GM21526 (cell line): Measurements from ENCODE around the gene NAA38.

Experiments
- ATAC-seq: cut with Tn5 transposase; IDR thresholded peaks from one replicate; pipeline ENCODE4 v1.9.1; 2021; ENCODE audit warnings: moderate library complexity; ENCODE audit not compliant: unreplicated experiment, low FRiP score

NAA38 gene, protein sequence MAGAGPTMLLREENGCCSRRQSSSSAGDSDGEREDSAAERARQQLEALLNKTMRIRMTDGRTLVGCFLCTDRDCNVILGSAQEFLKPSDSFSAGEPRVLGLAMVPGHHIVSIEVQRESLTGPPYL

DNA sequence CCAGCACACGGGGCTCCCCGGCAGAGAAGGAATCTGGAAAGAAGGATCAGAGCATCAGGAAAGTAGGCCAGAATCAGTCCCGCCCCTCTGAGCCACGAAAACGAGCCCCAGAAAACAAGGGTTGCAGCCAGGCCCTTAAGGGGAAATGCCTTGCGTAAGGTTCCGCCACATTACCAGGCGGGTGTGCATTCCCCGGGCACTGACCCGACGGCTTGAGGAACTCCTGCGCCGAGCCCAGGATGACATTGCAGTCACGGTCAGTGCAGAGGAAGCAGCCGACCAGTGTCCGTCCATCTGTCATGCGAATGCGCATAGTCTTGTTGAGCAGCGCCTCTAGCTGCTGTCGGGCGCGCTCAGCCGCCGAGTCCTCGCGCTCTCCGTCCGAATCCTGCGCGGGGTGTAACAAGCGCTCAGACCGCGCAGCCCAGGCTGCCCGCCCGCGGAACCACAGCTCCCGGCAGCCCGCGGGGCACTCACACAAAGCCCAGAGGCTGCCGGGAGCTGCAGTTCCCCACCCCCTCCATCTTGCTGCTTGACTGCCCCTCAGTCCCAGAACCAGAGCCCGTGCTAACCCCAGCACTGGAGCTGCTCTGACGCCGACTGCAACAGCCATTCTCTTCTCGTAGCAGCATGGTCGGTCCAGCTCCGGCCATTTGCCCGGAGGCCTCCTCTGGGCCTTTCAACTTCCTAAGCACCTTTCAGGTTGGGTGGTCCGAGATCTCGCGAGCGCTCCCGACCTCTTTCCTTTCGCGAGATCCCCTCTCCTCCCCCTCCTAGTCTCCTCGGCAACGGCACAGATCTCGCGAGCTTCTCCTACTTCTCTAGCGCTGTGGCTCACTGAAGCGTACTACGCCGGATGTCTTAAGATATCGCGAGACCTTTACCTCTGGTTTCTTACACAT lies at the start of gene NAA38:
Gene NAA38 (minus strand): TSS at position 749 of the 902 bp plus-strand sequence. CDS start 96 bp downstream, at position 653.
- ATAC-seq = peak; percentile 60

DNA sequence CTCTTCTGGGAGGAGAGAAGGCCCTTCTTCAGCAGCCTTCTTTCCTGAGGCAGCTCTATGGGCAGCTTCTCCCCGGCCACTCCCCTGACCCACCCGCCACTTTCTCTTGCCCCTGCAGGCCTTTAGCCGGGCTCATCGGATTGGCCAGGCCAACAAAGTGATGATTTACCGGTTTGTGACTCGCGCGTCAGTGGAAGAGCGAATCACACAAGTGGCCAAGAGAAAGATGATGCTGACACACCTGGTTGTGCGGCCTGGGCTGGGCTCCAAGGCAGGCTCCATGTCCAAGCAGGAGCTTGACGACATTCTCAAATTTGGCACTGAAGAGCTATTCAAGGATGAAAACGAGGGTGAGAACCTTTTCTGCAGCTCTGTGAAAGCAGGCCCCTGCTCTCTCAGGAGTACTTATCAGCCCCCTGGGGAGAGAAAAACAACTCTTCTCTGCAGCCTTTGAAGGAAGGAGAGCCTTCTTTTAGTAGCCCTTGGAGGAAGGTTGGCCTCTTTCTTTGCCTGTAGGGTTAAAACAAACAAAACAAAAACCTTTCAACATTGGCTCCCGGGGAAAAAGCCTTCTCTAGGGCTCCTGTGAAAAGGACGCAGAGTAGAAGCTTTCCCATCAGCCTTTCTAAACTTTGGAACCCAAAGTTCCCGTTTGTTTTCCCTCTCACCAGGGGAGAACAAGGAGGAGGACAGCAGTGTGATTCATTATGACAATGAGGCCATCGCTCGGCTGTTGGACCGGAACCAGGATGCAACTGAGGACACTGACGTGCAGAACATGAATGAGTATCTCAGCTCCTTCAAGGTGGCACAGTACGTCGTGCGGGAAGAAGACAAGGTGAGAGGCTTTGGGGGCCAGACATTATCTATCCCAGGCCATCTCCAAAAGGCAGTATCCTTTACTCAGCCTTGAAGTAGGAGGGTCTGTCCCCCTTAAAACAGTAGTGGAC lies 46.1 kb upstream of the NAA38 start:
- ATAC-seq = no peak

GRCh38 chr17:7897773-7898172 lies 40.4 kb upstream of the NAA38 start:
- no peak for ATAC-seq

DNA sequence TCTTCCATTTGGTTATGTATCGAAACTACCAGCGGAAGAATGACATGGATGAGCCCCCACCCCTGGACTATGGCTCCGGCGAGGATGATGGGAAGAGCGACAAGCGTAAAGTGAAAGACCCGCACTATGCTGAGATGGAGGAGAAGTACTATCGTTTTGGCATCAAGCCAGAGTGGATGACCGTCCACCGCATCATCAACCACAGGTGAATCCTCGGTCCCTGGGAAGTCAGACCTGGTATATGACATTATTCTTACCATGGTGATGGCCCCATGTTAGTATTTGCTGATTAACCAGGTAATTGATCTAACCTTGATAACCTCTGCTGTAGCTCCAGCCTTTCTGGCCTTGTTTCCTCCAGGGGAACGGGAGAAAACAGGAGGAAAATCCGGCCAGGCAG lies 39.7 kb upstream of the NAA38 start:
- ATAC-seq = no peak

DNA sequence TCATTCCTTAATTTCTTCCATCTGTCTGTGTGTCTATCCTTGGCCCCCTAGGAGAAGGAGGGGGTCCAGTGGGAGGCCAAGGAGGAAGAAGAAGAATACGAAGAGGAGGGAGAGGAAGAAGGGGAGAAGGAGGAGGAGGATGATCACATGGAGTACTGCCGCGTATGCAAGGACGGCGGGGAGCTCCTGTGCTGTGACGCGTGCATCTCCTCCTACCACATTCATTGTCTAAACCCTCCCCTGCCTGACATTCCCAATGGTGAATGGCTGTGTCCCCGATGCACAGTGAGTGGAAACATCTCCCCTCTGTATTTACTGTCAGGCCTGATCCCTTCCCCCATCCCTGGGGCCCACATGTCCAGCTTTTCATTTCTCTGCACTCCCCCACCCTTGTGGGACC lies 37.5 kb upstream of the NAA38 start:
- no peak for ATAC-seq

DNA sequence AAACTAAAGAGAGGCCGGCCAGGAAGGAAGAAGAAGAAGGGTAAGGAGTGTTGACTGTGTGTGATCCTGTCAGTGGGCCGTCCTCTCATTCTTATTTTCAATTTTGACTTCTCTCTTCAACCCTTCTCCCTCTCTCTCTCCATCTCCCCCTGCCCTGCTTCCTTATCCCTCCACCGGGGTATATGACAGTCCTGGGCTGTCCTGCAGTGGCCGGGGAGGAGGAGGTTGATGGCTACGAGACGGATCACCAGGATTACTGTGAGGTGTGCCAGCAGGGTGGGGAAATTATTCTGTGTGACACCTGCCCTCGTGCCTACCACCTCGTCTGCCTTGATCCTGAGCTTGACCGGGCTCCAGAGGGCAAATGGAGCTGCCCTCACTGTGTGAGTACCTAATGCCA lies 36.9 kb upstream of the NAA38 start:
- ATAC-seq = no peak

GRCh38 chr17:7893187-7893880 lies 36.0 kb upstream of the NAA38 start:
- ATAC-seq = no peak

GRCh38 chr17:7889166-7889955 lies 32.0 kb upstream of the NAA38 start:
- ATAC-seq = no peak

DNA sequence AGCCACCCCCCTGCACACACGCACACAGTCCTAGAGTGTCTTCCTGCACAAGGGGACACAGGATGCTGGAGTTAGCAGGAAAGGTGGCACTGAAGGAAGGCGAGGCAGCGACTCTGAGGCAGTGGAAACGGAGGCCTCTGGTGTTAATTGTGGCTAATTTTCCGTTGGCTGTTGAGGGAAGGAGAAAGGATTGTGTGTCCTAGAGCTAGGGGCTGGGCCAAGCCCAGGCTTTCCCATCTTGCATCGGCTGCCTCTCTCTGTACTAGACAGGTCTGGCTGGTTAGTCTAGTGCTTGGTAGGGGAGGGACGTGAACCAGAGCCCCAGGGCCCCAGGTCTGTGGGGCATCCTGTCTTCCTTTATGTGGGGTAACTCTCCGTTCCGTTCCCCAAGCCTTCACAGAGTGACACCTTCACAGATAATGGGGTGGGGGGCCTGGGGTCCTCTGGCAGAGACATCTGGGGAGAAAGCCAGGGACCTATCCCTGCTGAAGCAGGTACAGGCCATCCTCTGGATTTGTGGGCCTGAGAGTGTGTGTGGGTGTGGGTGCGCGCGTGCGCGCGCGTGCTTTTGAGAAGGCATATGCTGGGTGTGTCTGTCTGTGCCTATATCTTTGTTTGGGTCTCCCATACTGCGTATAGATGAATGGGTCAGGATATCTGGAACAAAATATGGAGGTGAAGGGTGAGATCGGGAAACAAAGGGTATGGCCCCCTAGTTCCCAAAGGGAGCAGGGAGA lies 31.0 kb upstream of the NAA38 start, which contains the start of gene CHD3:
Gene CHD3 (plus strand): TSS at position 606 of the 737 bp plus-strand sequence. CDS start 212 bp downstream, outside the sequence.
- ATAC-seq = no peak

DNA sequence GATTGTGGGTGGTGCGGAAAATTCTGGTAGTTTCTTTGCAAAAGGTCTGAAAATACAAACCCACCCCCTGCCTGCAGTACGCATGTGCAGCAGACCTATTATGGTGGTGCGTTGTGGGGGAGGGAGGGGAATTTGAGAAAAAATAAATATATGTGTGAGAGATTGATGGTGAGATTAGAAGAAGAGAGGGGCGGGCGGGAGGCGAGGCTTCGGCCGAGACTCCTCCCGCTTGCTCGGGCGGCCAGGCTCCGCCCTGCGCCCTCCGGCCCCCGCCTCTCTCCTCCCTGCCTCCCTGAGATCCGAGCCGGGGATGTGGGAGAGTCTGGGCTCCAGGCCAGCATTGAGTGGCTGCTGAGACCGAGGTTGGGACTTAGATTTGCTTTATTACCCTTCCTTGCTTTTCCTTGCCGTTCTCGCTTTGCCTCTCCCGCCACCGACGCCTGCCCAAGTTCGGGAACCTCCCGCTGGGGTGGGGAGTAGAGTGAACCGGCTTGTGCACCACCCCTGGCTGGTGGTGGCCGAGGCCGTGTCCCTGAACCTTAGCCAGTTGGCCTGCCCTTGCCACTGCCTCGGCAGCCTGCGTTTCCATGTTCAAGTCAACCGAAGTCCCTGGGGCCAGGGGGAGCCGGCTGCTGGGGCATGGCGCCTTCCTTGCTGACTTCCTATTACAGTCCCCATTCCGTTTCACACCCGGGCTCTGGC lies 30.3 kb upstream of the NAA38 start:
- ATAC-seq = no peak

DNA sequence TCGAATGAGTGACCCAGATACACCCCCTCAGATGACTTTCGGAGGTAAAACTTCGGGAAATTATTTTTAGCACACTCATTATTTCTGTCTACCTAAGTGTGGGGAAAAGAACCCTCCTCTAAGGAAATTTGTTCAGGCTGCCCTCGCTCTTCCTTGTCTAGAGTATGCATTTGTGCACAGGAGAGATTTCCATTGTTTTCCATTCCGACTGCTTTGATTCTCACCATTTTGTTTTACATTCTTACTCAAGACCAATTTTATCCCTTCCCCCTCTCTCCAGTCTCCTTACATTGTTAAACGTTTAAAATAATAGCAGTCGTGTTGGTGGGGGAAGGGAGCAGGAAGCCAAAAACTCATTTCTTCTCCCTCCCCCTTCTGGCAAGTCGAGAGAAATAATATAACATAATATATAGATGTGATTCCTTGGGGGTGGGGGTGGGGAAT lies 29.7 kb upstream of the NAA38 start:
- ATAC-seq = no peak

DNA sequence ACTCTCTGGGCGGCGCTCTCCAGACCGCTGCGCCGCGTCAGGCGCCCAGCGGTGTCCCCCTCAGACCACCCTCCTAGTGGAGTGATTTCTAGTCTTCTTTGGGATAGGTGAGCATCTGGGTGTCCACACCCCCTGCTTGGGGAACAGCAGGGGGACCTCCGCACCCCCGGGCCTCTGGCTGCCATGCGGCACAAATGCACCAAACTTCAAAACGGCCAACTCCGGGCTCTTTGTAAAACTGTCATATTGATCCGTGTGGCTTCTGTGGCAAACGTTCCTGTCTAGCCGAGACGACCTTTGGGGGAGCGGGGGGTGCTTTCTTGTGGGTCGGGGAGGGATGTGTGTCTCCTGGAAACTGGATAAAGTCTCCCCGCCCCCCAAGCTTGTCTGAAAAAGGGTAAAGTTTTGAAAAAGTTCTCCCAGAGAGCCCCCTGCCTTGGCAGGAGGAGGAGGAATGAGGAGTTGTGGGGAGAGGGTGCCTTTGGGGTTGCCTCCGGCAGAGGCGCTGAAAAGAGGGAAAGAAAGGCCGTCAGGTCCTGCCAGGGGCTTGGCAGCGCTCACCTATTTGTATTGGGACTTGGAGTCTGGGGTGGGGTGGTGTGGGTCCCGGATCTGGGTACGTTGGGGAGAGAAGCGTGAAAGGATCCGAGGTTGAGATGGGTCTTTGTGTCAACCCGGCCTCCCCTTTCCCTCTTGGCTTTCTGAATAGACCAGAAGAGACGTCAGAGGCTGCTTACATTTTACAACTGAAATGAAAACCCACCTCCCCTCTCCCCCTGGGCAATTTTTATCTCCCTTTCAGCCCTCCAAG lies 29.1 kb upstream of the NAA38 start:
- no peak for ATAC-seq

DNA sequence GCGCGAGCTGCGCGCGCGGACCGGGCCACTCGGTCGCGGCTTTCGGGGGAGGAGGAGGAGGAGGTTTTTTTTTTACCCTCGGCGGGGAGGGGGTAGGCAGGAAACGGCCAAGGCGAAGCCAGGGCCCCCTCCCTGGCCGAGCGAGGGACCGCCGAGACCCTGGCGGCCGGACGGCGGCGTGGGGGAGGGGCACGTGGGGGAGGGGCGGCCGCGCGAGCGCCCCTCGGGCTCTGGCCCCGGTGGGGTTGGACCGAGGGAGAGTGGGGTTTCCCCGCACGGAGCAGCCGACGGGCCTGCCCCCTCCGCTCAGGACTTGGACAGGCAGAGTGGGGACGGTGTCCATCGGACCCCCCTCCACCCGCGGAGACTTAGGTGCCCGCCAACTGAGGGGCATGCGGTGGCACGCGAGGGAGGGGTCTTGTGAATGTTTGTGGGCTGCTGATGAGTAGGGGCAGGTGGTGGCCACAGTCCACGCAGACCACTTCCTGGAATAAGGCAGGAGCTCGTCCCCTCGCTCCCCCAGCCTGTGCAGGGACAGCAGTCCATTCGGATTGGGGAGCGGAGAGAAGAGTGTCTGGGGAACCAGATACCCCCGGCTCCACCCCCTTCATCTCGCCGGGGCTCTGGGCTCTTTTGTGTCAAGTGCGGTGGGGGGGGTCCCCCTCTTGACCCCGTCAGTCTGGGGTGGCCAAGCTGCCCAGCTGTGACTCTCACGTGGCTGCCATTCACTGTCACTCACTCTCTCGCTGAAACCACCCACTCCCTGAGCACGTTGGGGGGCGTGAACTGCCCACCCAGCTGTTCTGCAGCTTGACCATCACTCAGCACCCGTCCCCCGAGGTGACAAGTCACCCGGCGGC lies 28.2 kb upstream of the NAA38 start:
- ATAC-seq = no peak

DNA sequence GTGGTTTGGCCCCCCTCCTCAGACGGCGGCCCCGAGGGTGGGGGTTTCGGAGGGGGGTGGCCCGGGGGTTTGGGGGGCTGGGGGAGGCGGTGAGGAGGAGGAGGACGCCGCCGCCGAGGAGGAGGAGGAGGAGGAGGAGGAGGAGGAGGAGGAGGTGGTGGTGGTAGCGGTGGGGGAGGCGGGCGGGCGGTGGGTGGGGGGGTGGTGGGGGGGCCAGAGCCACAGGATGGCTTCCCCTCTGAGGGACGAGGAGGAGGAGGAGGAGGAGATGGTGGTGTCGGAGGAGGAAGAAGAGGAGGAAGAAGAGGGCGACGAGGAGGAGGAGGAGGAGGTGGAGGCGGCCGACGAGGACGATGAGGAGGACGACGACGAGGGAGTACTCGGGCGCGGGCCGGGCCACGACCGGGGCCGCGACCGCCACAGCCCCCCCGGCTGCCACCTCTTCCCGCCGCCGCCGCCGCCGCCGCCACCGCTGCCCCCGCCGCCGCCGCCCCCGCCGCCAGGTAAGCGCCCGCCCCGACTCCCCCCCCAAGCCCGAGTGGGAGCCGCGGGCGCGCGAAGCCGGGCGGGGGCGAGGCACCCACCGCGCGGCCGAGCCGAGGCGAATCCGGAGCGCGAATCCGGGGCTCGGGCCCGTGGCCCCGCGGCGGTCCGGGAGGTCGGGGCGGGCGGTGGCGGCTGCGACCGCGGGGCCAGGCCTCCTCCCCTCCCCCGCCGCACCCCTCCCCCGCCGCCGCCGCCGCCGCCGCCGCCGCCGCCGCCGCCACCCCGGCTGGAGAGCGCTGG lies 27.4 kb upstream of the NAA38 start:
- no peak for ATAC-seq

- no peak for ATAC-seq
These were observed 26.5 kb upstream of the NAA38 start for GRCh38 chr17:7883781-7884386.
